K562 (cell line): ENCODE measurements around the gene LDLRAD3. TPM values are rescaled to one million over a fixed set of nuclear protein-coding genes. Genes with fewer than 3 reads are reported as not detected.
A peak's percentile ranks its signal among the peaks of the same experiment; 100 is the strongest.

Experiments used
- BCOR ChIP-seq: fragments of 450-650 bp; IDR thresholded peaks from 2 replicates; pipeline ENCODE4 v1.6.1; 2016
- ELF1 ChIP-seq: fragments of 200-800 bp; sonication (Bioruptor generic); IDR thresholded peaks from 2 replicates; pipeline ENCODE4 v1.6.1; 2016; ENCODE audit warnings: missing genetic modification characterization, missing compliant biosample characterization
- HOXB6 ChIP-seq: fragments of 250-450 bp; sonication (Bioruptor Pico); IDR thresholded peaks from 2 replicates; pipeline ENCODE4 v1.5.1; 2022; ENCODE audit warnings: mild to moderate bottlenecking, borderline replicate concordance
- MAFF ChIP-seq: IDR thresholded peaks from 2 replicates; pipeline ENCODE4 v1.6.1; 2012; ENCODE audit warnings: low read length, improper control_type of control experiment
- MAFG ChIP-seq: fragments of 450-650 bp; conservative IDR thresholded peaks from 2 replicates; pipeline ENCODE4 v1.6.1; 2016; ENCODE audit warnings: missing genetic modification characterization, missing compliant biosample characterization
- MAFK ChIP-seq: IDR thresholded peaks from 2 replicates; pipeline ENCODE4 v1.6.1; 2011; ENCODE audit warnings: low read length, improper control_type of control experiment
- MBD2 ChIP-seq: sonication (generic); IDR thresholded peaks from 2 replicates; pipeline ENCODE4 v1.6.1; 2016; ENCODE audit warnings: low read depth, borderline replicate concordance
- MEIS2 ChIP-seq: fragments of 450-650 bp; IDR thresholded peaks from 2 replicates; pipeline ENCODE4 v1.6.1; 2014; ENCODE audit warnings: mild to moderate bottlenecking; ENCODE audit not compliant: partially characterized antibody
- NFE2L1 ChIP-seq: fragments of 450-650 bp; IDR thresholded peaks from 2 replicates; pipeline ENCODE4 v1.6.1; 2016; ENCODE audit warnings: missing genetic modification characterization, low read depth, mild to moderate bottlenecking, missing compliant biosample characterization, moderate library complexity, borderline replicate concordance
- POLR2B ChIP-seq: fragments of 450-650 bp; IDR thresholded peaks from 2 replicates; pipeline ENCODE4 v1.6.1; 2018; ENCODE audit warnings: low read depth; ENCODE audit not compliant: partially characterized antibody
- RBM17 ChIP-seq: fragments of 200-400 bp; formaldehyde crosslinking; IDR thresholded peaks from 2 replicates; pipeline ENCODE4 v1.6.1; 2017; ENCODE audit warnings: low read depth, mild to moderate bottlenecking, low read length, borderline replicate concordance
- SREBF1 ChIP-seq: fragments of 150-350 bp; IDR thresholded peaks from 2 replicates; pipeline ENCODE4 v1.6.1; 2014; ENCODE audit warnings: antibody characterized with exemption, low read depth, low read length, borderline replicate concordance
- TCF3 ChIP-seq: sonication (generic); formaldehyde crosslinking; IDR thresholded peaks from 2 replicates; pipeline ENCODE4 v1.4.0; 2020; ENCODE audit warnings: mild to moderate bottlenecking, missing genetic modification reagents
- ZC3H11A ChIP-seq: IDR thresholded peaks from 2 replicates; pipeline ENCODE4 v1.6.1; 2012; ENCODE audit warnings: low read depth, low read length, improper control_type of control experiment
- ZNF197 ChIP-seq: fragments of 200-800 bp; sonication (Bioruptor generic); IDR thresholded peaks from 2 replicates; pipeline ENCODE4 v1.6.1; 2016; ENCODE audit warnings: low read depth, missing genetic modification characterization, missing compliant biosample characterization
- ZNF282 ChIP-seq: sonication (generic); formaldehyde crosslinking; IDR thresholded peaks from 2 replicates; pipeline ENCODE4 v1.8.1; 2023; ENCODE audit warnings: missing genetic modification reagents
- ZNF316 ChIP-seq: fragments of 450-650 bp; IDR thresholded peaks from 2 replicates; pipeline ENCODE4 v1.6.1; 2016
- ZNF644 ChIP-seq: fragments of 200-800 bp; sonication (Bioruptor generic); IDR thresholded peaks from 2 replicates; pipeline ENCODE4 v1.6.1; 2016; ENCODE audit warnings: low read depth, missing genetic modification characterization, missing compliant biosample characterization
- polyA plus RNA-seq, 8 experiments: library from polyadenylated mRNA; depleted of rRNA in 4 of 8; stranded (reverse) in 5 of 8; unstranded in 3 of 8; fragments of >200 nt; fragmentation: Nextera tagmentation in 2 of 8; fragmentation: Illumina TruSeq in 1 of 8; extraction: Ambion mirVana in 2 of 8; extraction: Trizol in 1 of 8; gene quantifications; 2 replicates each; pipeline versions ENCODE4 v1.2.1 to v1.2.3, GENCODE V29; 2011 to 2014; ENCODE audit warnings: inconsistent platforms in 1 of 8, missing spikeins in 1 of 8
- total RNA-seq, 7 experiments: library from RNA; depleted of rRNA in 6 of 7; stranded (reverse); fragments of >200 nt in 6 of 7; fragmentation: Illumina TruSeq in 2 of 7; extraction: Trizol in 2 of 7; gene quantifications; 2 replicates each; pipeline versions ENCODE4 v1.2.1 to v1.2.3, GENCODE V29; 2011 to 2021; ENCODE audit warnings: low replicate concordance in 1 of 7
- TF ChIP-seq, protein P1 (sequence below): fragments of 450-650 bp; IDR thresholded peaks from 2 replicates; pipeline ENCODE4 v1.6.1; 2018; ENCODE audit not compliant: partially characterized antibody
- TF ChIP-seq, protein P2 (sequence below): fragments of 450-650 bp; IDR thresholded peaks from 2 replicates; pipeline ENCODE4 v1.6.1; 2014; ENCODE audit warnings: low read depth, mild to moderate bottlenecking, moderate library complexity, borderline replicate concordance
- TF ChIP-seq, protein P3 (sequence below), 3 experiments: IDR thresholded peaks in 2 of 3; conservative IDR thresholded peaks in 1 of 3; 2 replicates each; pipeline ENCODE4 v1.5.1; 2011 to 2012; ENCODE audit warnings: low read length in 3 of 3, mild to moderate bottlenecking in 3 of 3, control low read depth in 2 of 3, improper control_type of control experiment in 1 of 3, inconsistent platforms in 1 of 3, low read depth in 1 of 3, mixed read lengths in 1 of 3, moderate library complexity in 1 of 3; ENCODE audit not compliant: insufficient read depth in 2 of 3
- TF ChIP-seq, protein P4 (sequence below): fragments of 250-450 bp; sonication (Bioruptor Pico); IDR thresholded peaks from 2 replicates; pipeline ENCODE4 v1.4.0; 2020; ENCODE audit warnings: mild to moderate bottlenecking

Gene LDLRAD3
- total and polyA plus RNA-seq, 9 of the 15 experiments (the other 6 are each of a cell fraction or from before 2014, with no cell fraction given), result 0.73 to 7.2 (median 3.5) TPM

DNA sequence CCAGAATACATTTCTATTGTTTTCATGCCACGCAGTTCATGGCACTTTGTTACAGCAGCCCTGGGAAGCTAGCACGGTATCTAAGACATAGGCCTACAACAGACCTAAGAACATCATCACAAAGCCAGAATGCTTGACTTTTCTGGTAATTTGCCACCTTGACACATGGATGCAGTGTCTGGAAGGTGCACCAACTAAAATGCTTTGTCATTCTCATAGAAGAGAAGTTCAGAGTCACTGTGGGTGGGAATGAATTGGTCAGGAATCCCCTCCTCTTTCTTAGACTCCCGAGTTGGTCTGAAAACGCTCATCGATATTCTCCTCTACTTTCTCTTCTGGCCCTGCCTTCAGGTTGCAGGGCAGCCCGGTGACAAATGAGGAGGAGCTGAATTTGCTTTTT, 223.9 kb downstream of the LDLRAD3 start (continued):
- TF ChIP-seq, protein P1, sequence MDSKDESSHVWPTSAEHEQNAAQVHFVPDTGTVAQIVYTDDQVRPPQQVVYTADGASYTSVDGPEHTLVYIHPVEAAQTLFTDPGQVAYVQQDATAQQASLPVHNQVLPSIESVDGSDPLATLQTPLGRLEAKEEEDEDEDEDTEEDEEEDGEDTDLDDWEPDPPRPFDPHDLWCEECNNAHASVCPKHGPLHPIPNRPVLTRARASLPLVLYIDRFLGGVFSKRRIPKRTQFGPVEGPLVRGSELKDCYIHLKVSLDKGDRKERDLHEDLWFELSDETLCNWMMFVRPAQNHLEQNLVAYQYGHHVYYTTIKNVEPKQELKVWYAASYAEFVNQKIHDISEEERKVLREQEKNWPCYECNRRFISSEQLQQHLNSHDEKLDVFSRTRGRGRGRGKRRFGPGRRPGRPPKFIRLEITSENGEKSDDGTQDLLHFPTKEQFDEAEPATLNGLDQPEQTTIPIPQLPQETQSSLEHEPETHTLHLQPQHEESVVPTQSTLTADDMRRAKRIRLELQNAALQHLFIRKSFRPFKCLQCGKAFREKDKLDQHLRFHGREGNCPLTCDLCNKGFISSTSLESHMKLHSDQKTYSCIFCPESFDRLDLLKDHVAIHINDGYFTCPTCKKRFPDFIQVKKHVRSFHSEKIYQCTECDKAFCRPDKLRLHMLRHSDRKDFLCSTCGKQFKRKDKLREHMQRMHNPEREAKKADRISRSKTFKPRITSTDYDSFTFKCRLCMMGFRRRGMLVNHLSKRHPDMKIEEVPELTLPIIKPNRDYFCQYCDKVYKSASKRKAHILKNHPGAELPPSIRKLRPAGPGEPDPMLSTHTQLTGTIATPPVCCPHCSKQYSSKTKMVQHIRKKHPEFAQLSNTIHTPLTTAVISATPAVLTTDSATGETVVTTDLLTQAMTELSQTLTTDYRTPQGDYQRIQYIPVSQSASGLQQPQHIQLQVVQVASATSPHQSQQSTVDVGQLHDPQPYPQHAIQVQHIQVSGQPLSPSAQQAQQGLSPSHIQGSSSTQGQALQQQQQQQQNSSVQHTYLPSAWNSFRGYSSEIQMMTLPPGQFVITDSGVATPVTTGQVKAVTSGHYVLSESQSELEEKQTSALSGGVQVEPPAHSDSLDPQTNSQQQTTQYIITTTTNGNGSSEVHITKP, result no peak
- TF ChIP-seq ZNF644 (tag) (no peak), SREBF1 (no peak), NFE2L1 (tag) (peak; percentile 44; the same call in 1 of the 2 replicates), RBM17 (no peak), MEIS2 (no peak), ZNF197 (CRISPR knock-in tag) (no peak), MAFK (peak; percentile 33; the same call in 1 of the 2 replicates), POLR2B (no peak), ELF1 (tag) (no peak), ZNF316 (peak; percentile 67), MAFF (peak; percentile 41; the same call in 1 of the 2 replicates), ZC3H11A (no peak), BCOR (no peak), TCF3 (CRISPR knock-in tag) (no peak), MBD2 (no peak), ZNF282 (CRISPR knock-in tag) (no peak), MAFG (tag) (peak; percentile 90), HOXB6 (no peak)
- TF ChIP-seq, protein P2, sequence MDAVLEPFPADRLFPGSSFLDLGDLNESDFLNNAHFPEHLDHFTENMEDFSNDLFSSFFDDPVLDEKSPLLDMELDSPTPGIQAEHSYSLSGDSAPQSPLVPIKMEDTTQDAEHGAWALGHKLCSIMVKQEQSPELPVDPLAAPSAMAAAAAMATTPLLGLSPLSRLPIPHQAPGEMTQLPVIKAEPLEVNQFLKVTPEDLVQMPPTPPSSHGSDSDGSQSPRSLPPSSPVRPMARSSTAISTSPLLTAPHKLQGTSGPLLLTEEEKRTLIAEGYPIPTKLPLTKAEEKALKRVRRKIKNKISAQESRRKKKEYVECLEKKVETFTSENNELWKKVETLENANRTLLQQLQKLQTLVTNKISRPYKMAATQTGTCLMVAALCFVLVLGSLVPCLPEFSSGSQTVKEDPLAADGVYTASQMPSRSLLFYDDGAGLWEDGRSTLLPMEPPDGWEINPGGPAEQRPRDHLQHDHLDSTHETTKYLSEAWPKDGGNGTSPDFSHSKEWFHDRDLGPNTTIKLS, result no peak
- TF ChIP-seq, protein P3, sequence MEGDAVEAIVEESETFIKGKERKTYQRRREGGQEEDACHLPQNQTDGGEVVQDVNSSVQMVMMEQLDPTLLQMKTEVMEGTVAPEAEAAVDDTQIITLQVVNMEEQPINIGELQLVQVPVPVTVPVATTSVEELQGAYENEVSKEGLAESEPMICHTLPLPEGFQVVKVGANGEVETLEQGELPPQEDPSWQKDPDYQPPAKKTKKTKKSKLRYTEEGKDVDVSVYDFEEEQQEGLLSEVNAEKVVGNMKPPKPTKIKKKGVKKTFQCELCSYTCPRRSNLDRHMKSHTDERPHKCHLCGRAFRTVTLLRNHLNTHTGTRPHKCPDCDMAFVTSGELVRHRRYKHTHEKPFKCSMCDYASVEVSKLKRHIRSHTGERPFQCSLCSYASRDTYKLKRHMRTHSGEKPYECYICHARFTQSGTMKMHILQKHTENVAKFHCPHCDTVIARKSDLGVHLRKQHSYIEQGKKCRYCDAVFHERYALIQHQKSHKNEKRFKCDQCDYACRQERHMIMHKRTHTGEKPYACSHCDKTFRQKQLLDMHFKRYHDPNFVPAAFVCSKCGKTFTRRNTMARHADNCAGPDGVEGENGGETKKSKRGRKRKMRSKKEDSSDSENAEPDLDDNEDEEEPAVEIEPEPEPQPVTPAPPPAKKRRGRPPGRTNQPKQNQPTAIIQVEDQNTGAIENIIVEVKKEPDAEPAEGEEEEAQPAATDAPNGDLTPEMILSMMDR (IDR thresholded peaks at IDR 0.05 in 2 of 3, conservative IDR thresholded peaks at IDR 0.05 in 1 of 3; ENCODE audit: insufficient read depth in 2 of 3, low read depth in 1 of 3, low read length in 3 of 3), result no peak
- TF ChIP-seq, protein P4, sequence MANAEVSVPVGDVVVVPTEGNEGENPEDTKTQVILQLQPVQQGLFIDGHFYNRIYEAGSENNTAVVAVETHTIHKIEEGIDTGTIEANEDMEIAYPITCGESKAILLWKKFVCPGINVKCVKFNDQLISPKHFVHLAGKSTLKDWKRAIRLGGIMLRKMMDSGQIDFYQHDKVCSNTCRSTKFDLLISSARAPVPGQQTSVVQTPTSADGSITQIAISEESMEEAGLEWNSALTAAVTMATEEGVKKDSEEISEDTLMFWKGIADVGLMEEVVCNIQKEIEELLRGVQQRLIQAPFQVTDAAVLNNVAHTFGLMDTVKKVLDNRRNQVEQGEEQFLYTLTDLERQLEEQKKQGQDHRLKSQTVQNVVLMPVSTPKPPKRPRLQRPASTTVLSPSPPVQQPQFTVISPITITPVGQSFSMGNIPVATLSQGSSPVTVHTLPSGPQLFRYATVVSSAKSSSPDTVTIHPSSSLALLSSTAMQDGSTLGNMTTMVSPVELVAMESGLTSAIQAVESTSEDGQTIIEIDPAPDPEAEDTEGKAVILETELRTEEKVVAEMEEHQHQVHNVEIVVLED, result no peak
